CD4-positive, alpha-beta T cell treated with Interleukin-21 for 1 hour (primary cell): Measurements from ENCODE around the gene SLC7A6.

Experiments used
- DNase-seq: peaks from one replicate; pipeline ENCODE4 v3.0.0-alpha.2; 2020

The SLC7A6 gene

DNA sequence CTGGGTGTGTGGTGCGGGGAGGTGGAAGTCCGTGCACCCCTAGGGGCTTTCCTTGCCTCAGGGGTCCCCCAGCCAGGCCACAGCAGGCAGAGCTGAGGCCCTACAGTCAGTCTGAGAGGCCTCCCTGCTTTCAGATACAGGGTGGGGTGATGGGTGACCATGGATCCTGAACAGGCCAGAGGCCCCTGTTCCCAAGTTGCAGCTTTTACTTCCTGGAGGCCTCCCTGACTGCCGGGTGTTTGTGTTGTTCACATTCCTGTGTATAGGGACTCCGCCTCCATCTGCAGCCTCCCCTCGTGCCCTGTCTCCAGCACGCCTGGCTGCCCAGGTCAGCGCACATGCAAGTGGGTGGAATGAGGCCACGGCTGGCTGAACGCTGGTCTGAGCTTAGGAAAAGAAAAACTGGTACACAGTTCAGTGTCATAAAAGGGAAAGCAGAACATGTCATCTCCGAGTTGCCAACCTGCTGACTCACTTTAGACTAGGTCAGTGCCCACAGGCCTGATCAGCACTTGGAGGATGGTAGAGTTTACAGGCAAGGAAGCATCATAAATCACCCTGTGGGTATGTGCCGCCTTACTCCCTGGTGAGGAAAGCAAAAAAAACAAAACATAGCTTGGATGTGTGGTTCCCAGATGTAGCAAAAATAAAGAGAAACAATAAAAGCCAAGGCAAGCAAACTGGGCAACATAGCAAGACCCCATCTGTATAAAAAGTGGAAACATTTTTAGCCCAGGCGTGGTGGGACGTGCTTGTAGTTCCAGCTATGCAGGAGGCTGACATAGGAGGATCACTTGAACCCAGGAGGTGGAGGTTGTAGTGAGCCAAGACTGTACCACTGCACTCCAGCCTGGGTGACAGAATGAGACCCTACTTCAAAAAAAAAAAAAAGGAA is 6.2 kb upstream of the SLC7A6 start:
- no peak for DNase-seq

GRCh38 chr16:68259007-68259825 is 5.1 kb upstream of the SLC7A6 start:
- DNase-seq: no peak

- DNase-seq: no peak
Measured at GRCh38 chr16:68263559-68264127, 683 bp upstream of the SLC7A6 start.

- peak; percentile 50 for DNase-seq
Measured at GRCh38 chr16:68265078-68265920, 973 bp downstream of the SLC7A6 start.

- no peak for DNase-seq
Measured at GRCh38 chr16:68267612-68268405, 3.5 kb downstream of the SLC7A6 start.

DNA sequence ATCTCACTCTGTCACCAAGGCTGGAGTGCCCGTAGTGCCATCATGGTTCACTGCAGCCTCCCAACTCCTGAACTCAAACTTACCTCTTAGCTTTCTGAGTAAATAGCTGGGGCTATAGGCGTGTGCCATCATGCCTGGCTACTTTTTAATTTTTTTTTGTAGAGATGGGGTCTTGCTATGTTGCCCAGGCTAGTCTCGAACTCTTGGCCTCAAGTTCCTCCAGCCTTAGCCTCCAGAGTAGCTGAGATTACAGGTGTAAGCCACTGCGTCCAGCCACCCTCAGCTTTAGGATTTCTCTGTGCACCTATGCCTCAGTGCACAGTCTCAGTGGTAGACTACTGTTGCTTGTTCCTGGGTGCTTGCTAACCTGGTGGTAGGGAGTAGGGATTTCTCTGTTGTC is 5.5 kb downstream of the SLC7A6 start:
- DNase-seq: no peak

DNA sequence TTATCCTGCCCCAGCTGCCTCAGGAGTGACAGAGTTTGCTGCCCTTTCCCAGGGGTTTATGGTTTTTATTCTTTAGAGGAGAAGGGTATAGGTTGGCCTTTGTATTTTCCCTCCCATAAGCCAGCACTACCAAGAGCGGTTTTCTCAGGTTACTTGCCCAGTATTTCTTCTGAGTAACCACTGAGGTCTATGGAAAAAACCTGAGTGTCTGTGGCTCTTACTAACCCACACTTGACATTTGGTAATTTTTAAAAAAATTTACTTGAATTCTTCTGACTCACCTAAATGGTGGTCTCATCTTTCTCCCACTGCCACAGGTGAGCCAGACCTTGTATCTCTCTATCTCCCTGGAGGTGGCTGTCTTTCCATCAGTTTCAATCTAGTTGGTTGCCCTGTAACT is 6.0 kb downstream of the SLC7A6 start:
- no peak for DNase-seq

GRCh38 chr16:68272507-68273209 is 8.3 kb downstream of the SLC7A6 start:
- peak; percentile 63 for DNase-seq

DNA sequence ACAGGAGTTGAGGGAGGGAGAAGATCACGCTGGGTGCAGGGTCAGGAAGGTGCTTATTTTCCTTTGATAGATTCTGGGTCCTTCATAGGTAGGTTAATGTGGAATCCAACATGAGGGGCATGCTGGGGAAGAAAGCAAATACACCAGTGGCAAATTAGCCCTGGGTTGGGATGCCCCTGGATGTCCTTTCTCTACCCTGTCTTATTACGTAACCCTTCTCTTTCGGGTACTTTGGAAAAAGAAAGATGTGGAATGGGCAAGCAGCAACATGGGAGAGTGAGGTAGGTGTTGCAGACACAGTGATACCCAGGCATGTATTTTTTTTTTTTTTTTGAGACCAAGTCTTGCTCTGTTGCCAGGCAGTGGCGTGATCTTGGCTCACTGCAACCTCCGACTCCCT is 9.1 kb downstream of the SLC7A6 start:
- DNase-seq: no peak

- DNase-seq: no peak
Measured at GRCh38 chr16:68273896-68274295, 9.6 kb downstream of the SLC7A6 start.

DNA sequence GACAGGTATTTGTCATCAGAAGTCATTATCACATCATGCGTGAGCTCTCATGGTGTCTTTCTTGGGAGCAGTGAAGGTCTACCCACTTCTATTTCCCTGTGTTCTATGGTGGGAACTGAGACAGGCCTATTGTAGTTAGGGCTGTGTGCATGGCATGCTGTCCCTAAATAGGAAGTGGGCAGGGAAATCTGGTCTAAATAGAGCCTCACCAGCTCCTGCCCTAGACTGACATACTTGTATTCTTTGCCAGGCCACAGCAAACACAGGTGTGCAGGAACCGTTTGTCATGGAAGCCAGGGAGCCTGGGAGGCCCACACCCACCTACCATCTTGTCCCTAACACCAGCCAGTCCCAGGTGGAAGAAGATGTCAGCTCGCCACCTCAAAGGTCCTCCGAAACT is 10.1 kb downstream of the SLC7A6 start:
- DNase-seq: no peak

GRCh38 chr16:68275611-68276191 is 11.4 kb downstream of the SLC7A6 start:
- peak; percentile 64 for DNase-seq

- no peak for DNase-seq
Measured at GRCh38 chr16:68276223-68276622, 11.9 kb downstream of the SLC7A6 start.

- no peak for DNase-seq
Measured at GRCh38 chr16:68279726-68280558, 15.6 kb downstream of the SLC7A6 start.

DNA sequence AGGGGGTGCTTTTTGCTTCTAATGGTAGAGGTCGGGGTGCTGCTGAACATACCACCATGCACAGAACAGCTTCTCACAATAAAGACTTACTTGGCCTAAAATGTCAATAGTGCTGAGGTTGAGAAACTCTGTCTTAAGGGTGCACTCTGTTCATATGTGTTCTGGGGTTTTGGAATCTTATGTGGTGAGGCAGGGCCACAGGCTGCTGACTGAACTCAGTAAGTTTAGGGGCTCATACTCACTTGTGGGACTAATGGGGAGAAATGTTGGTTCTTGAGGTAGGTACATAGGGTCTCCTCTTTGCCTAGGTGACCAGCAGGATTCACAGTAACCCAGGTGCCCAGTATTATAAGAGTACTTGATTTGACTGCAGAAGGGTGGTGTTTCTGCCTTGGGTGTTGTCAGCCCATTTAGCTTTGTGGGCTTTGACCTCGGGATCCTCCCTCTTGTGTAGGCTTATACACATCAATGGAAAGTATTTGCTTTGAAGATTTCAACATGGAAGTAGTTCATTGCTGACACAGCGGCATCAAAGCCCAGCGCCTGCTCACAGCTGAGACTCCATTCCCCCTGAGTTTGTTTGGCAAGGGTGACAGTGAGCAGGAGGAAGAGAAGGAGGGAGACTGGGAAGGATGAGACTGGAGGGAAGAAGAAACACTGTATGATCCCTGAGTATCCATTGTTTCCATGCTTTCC is 17.2 kb downstream of the SLC7A6 start:
- peak; percentile 37 for DNase-seq

DNA sequence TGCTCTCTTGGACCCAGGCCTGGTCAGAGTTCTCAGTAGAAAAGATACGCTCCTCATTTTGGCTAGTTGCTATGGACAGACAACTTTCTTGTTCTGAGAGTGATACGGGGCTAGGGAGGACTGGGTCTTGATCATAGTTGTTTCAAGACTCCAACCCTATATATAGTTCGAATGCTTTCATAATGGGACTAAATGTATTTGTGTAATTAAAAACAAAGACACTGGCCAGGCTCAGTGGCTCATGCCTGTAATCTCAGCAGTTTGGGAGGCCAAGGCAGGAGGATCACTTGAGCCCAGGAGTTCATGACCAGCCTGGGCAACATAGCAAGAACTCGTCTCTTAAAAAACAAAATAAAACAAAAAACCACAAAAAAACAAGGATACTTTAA is 17.7 kb downstream of the SLC7A6 start:
- no peak for DNase-seq

GRCh38 chr16:68283346-68283745 is 19.0 kb downstream of the SLC7A6 start:
- no peak for DNase-seq

GRCh38 chr16:68283801-68284598 is 19.7 kb downstream of the SLC7A6 start:
- no peak for DNase-seq
